ENCODE data around the gene TMEM175. TPM values are rescaled to one million over a fixed set of nuclear protein-coding genes. Genes with fewer than 3 reads are reported as not detected.
A peak's percentile ranks its signal among the peaks of the same experiment; 100 is the strongest.

Gene TMEM175
- total RNA-seq, 2 donors from 2014 or later: 40.2 to 65.3 TPM

DNA sequence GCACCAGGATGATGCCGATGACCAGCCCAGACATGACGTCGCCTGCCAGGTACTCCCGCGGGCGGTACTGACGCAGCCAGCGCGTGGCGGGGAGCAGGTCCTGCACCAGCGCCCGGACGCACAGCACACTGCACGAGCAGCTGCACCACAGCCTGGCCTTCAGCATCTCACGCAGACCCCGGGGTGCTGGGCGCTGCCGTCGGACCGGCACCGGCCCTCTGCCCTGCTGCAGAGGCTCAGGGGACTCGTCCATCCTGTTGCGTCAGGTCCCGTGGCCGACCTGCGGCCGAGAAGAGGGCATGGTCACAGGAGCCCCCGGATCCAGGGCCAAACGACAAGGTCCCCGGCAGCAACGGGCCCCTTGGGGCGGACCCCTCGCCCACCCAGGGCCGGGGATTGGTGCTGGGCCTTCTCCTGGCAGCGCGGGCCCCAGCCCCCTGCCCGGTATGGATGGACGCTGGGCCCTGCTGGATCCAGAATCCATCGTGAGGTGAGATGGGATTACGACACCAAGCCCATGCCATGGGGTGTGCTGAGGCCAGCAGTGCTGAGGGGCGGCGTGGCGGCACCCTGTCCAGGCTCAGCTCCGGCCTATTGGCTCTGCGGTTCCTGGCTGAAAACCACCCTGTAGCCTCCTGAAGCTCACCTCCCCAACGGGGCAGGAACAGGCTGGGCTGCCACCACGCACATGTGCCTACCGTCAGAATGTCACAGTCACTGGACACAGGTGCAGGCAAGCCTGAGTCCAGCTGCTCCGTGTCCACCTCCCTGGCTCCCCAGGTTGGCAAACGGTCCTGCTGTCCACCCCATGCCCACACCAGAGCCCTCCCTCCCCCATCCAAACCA is 59.4 kb downstream of the TMEM175 start:
- Histone ChIP-seq H3K9me3 (no peaks in the 10 kb centered on the region), H3K27ac (peak overlapping the region; percentile 91 to 95 (median 94)), H3K27me3 (no peaks in the 10 kb centered on the region), H3K4me1 (peaks cover 38% of the 10 kb centered on the region), H3K36me3 (replicated peaks in 1 of 2; ENCODE audit: insufficient read depth in 1 of 2, low read depth in 2 of 2) (no peaks in the 10 kb centered on the region), H3K4me3 (no peak overlapping the region)
- intact Hi-C loops (cut with DNase I): no loop called here
- no peak for TF ChIP-seq POLR2A (IDR thresholded peaks at IDR 0.05)
- TF ChIP-seq, protein P1, sequence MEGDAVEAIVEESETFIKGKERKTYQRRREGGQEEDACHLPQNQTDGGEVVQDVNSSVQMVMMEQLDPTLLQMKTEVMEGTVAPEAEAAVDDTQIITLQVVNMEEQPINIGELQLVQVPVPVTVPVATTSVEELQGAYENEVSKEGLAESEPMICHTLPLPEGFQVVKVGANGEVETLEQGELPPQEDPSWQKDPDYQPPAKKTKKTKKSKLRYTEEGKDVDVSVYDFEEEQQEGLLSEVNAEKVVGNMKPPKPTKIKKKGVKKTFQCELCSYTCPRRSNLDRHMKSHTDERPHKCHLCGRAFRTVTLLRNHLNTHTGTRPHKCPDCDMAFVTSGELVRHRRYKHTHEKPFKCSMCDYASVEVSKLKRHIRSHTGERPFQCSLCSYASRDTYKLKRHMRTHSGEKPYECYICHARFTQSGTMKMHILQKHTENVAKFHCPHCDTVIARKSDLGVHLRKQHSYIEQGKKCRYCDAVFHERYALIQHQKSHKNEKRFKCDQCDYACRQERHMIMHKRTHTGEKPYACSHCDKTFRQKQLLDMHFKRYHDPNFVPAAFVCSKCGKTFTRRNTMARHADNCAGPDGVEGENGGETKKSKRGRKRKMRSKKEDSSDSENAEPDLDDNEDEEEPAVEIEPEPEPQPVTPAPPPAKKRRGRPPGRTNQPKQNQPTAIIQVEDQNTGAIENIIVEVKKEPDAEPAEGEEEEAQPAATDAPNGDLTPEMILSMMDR (IDR thresholded peaks at IDR 0.05): no peak
- 91 to 96% methylated on average over 5 to 45 of the region's 50 CpGs for WGBS, 2 donors
- ATAC-seq: no peak
- DNase-seq: peak in 1 of 4 donors; percentile 37

- no peaks in the 10 kb centered on the region for H3K9me3 ChIP-seq
- H3K27ac ChIP-seq: peak overlapping the region; percentile 91 to 95 (median 94)
- DNase-seq (peak; percentile 85 to 94 (median 92)), ATAC-seq (peak; percentile 84)
- intact Hi-C loops (cut with DNase I): no loop called here
- H3K4me3 ChIP-seq: no peak overlapping the region
- TF ChIP-seq POLR2A (IDR thresholded peaks at IDR 0.05): peak; percentile 69 to 78 (median 77)
- TF ChIP-seq, protein P1 (IDR thresholded peaks at IDR 0.05): peak in 2 of 7 experiments; percentile 6 to 12
- no peaks in the 10 kb centered on the region for H3K36me3 ChIP-seq (replicated peaks in 1 of 2; ENCODE audit: insufficient read depth in 1 of 2, low read depth in 2 of 2)
- H3K4me1 ChIP-seq: peaks cover 42% of the 10 kb centered on the region
- H3K27me3 ChIP-seq: peaks cover 0 to 2% of the 10 kb centered on the region in 2 donors
- 32 to 60% methylated on average over 1 to 25 of the region's 25 CpGs for WGBS, 2 donors
Observed at GRCh38 chr4:992297-993110, 60.2 kb downstream of the TMEM175 start.

DNA sequence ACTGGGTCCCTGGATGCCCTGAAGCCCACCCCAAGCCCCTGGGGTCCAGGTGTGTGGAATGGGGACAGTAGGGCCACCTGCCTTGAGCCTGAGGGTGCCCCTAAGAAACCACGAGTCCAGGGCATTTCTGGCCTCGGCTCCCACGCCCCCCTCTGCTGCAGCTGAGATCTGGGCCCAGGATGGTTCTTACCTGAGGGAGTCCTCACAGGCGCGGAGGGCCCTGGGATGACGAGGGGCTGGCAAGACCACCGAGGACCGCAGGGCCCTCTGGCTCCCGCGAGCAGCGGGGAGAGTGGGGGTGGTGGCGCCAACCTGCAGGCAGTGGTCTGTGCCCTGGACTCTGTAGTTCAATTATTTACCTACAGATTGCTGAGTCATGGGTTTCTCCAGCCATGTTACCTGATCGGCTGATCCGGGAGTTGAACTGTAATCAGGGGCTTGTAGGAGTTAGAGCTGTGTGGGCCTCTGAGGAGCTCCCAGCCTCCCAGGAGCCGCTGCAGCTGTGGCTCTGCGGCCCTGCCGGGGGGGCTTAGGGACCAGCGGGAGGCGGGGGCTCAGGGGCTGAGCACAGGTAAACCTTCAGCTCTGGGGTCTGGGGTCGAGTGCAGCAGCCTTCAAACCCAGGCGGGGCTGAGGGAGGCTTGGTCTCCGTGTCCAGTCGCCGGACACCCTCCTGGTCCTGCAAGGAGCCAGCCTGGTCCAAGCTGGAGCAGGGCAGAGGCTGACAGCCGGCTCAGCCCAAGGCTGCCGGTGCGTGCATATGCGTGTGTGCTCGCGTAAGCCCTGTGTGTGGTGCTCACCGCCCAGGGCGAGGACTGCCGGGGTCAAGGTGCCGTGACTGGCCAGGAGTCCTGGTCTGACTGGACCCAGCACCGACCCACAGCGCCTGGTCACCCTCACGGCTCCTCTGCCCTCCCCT is 61.1 kb downstream of the TMEM175 start, which contains the start of gene SLC26A1:
SLC26A1 (minus strand) TSS at position 294 of the 919 bp plus-strand sequence. CDS start 1,701 bp downstream, outside the sequence.
- intact Hi-C loops (cut with DNase I): no loop called here

More for the DNA sequence above, 61.1 kb downstream of the TMEM175 start, which contains the start of gene SLC26A1:
- 45 to 60% methylated on average over 4 to 37 of the region's 37 CpGs for WGBS, 2 donors
- Histone ChIP-seq H3K27ac (peak within 1 kb of the TSS; percentile 91 to 95 (median 94)), H3K9me3 (no peaks in the 10 kb centered on the region), H3K27me3 (peaks cover 0 to 10% of the 10 kb centered on the region in 2 donors), H3K4me3 (no peak within 1 kb of the TSS), H3K4me1 (peaks cover 43% of the 10 kb centered on the region), H3K36me3 (replicated peaks in 1 of 2; ENCODE audit: insufficient read depth in 1 of 2, low read depth in 2 of 2) (no peaks in the 10 kb centered on the region)
- DNase-seq (peak; percentile 53 to 80 (median 76)), ATAC-seq (peak; percentile 69)
- peak in 1 of 3 donors; percentile 9 for TF ChIP-seq POLR2A (IDR thresholded peaks at IDR 0.05)
- TF ChIP-seq, protein P1 (IDR thresholded peaks at IDR 0.05): no peak

All from body of pancreas (tissue), 4 donors.